H1 (cell line): Measurements from ENCODE around the gene SMIM41. TPM values are rescaled to one million over a fixed set of nuclear protein-coding genes. Genes with fewer than 3 reads are reported as not detected.

ENCODE experiments used
- BACH1 ChIP-seq: IDR thresholded peaks from 2 replicates; pipeline ENCODE4 v1.6.1; 2012; ENCODE audit warnings: low read length, improper control_type of control experiment
- BRCA1 ChIP-seq: IDR thresholded peaks from 2 replicates; pipeline ENCODE4 v1.6.1; 2012; ENCODE audit warnings: low read depth, low read length, improper control_type of control experiment
- CEBPB ChIP-seq: IDR thresholded peaks from 2 replicates; pipeline ENCODE4 v1.6.1; 2012; ENCODE audit warnings: low read depth, low read length
- CREB1 ChIP-seq: IDR thresholded peaks from 2 replicates; pipeline ENCODE4 v1.6.1; 2012; ENCODE audit warnings: inconsistent platforms
- CTBP2 ChIP-seq: IDR thresholded peaks from 2 replicates; pipeline ENCODE4 v1.7.0; 2011; ENCODE audit warnings: borderline replicate concordance, mild to moderate bottlenecking, moderate library complexity, mixed read lengths, low read length; ENCODE audit not compliant: insufficient read depth, insufficient read length
- GTF2F1 ChIP-seq: IDR thresholded peaks from 2 replicates; pipeline ENCODE4 v1.6.1; 2012; ENCODE audit warnings: low read depth, low read length, improper control_type of control experiment, borderline replicate concordance
- HDAC6 ChIP-seq: IDR thresholded peaks from one replicate; pipeline ENCODE4 v1.7.1; 2012; ENCODE audit warnings: low read depth, mild to moderate bottlenecking, inconsistent platforms, low read length, moderate library complexity
- POU5F1 ChIP-seq: IDR thresholded peaks from 2 replicates; pipeline ENCODE4 v1.6.1; 2011; ENCODE audit warnings: low read depth, mild to moderate bottlenecking, low read length, moderate library complexity
- RBBP5 ChIP-seq: IDR thresholded peaks from 2 replicates; pipeline ENCODE4 v1.7.1; 2012; ENCODE audit warnings: low read depth, mild to moderate bottlenecking, inconsistent platforms, low read length, moderate library complexity, borderline replicate concordance
- RFX5 ChIP-seq: IDR thresholded peaks from 2 replicates; pipeline ENCODE4 v1.6.1; 2011; ENCODE audit warnings: low read depth, low read length, improper control_type of control experiment, borderline replicate concordance
- TCF12 ChIP-seq: IDR thresholded peaks from 2 replicates; pipeline ENCODE4 v1.6.1; 2011; ENCODE audit warnings: low read depth, mild to moderate bottlenecking, low read length
- polyA plus RNA-seq, 7 experiments: library from polyadenylated mRNA; depleted of rRNA in 3 of 7; stranded (reverse) in 5 of 7; unstranded in 2 of 7; fragments of >200 nt in 5 of 7; fragments of 200-250 nt in 2 of 7; gene quantifications; 1 replicate in 5 of 7; 2 replicates in 1 of 7; 4 replicates in 1 of 7; pipeline versions ENCODE4 v1.2.1 to v1.2.3, GENCODE V29; 2011 to 2013; ENCODE audit warnings: missing spikeins in 2 of 7, mixed read lengths in 2 of 7
- total RNA-seq: library from RNA; stranded (reverse); fragmentation: NEBNext Ultra II Directional; extraction: Animal tissue kit (Norgen Biotek cat#: 25700); gene quantifications from 2 replicates; pipeline ENCODE4 v1.2.1, GENCODE V29; 2021
- TF ChIP-seq, protein P1 (sequence below), 3 experiments: IDR thresholded peaks; 1 replicate in 2 of 3; 2 replicates in 1 of 3; pipeline versions ENCODE4 v1.5.1 to v1.6.1; 2011; ENCODE audit warnings: low read length in 3 of 3, mild to moderate bottlenecking in 3 of 3, inconsistent platforms in 2 of 3, low read depth in 1 of 3, moderate library complexity in 1 of 3; ENCODE audit not compliant: insufficient read depth in 1 of 3; ENCODE audit errors: control extremely low read depth in 1 of 3
- TF ChIP-seq, protein P2 (sequence below): IDR thresholded peaks from 2 replicates; pipeline ENCODE4 v1.6.1; 2011; ENCODE audit warnings: low read depth, mild to moderate bottlenecking, low read length; ENCODE audit not compliant: insufficient read depth

Gene SMIM41
- total and polyA plus RNA-seq, 2 of the 8 experiments (the other 6 are each of a cell fraction or from before 2014, with no cell fraction given), result 0.28 to 0.98 TPM

GRCh38 chr12:52125476-52125900, 46.0 kb downstream of the SMIM41 start (continued):
- TF ChIP-seq HDAC6 (no peak), RFX5 (no peak), RBBP5 (no peak), GTF2F1 (no peak), BRCA1 (no peak), CEBPB (no peak), BACH1 (no peak), TCF12 (0 out of 2 replicates have a peak, but pooled peaks have one; percentile 39), CTBP2 (peak; percentile 24), POU5F1 (peak; percentile 85; the same call in 1 of the 2 replicates), CREB1 (peak; percentile 56; the same call in 1 of the 2 replicates)
- TF ChIP-seq, protein P1, sequence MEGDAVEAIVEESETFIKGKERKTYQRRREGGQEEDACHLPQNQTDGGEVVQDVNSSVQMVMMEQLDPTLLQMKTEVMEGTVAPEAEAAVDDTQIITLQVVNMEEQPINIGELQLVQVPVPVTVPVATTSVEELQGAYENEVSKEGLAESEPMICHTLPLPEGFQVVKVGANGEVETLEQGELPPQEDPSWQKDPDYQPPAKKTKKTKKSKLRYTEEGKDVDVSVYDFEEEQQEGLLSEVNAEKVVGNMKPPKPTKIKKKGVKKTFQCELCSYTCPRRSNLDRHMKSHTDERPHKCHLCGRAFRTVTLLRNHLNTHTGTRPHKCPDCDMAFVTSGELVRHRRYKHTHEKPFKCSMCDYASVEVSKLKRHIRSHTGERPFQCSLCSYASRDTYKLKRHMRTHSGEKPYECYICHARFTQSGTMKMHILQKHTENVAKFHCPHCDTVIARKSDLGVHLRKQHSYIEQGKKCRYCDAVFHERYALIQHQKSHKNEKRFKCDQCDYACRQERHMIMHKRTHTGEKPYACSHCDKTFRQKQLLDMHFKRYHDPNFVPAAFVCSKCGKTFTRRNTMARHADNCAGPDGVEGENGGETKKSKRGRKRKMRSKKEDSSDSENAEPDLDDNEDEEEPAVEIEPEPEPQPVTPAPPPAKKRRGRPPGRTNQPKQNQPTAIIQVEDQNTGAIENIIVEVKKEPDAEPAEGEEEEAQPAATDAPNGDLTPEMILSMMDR (IDR thresholded peaks at IDR 0.05; ENCODE audit: control extremely low read depth in 1 of 3, insufficient read depth in 1 of 3, low read depth in 1 of 3, low read length in 3 of 3), result no peak
- TF ChIP-seq, protein P2, sequence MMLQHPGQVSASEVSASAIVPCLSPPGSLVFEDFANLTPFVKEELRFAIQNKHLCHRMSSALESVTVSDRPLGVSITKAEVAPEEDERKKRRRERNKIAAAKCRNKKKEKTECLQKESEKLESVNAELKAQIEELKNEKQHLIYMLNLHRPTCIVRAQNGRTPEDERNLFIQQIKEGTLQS, result no peak
- TF ChIP-seq, all 59 proteins: peak for 16
